Ovary (tissue), 9 donors: ENCODE data around the gene SYNGR2. TPM values are rescaled to one million over a fixed set of nuclear protein-coding genes. Genes with fewer than 3 reads are reported as not detected.

ENCODE experiments used
- DNase-seq, 5 donors: peaks; one replicate each; pipeline ENCODE4 v3.0.0-alpha.2; 2019 to 2020
- H3K27ac ChIP-seq, 2 donors: fragments of 200-600 bp; one replicate each; pipeline versions ENCODE4 v1.5.1 to v1.8.0; 2019 to 2022
- H3K27me3 ChIP-seq: fragments of 200-600 bp; one replicate; pipeline ENCODE4 v1.8.0; 2022
- H3K36me3 ChIP-seq: fragments of 200-600 bp; sonication (generic); one replicate; pipeline ENCODE4 v1.5.1; 2019
- H3K4me1 ChIP-seq: one replicate; pipeline ENCODE4 v1.8.1; 2013; ENCODE audit warnings: mild to moderate bottlenecking, moderate library complexity; ENCODE audit not compliant: insufficient read depth
- H3K4me3 ChIP-seq: fragments of 200-600 bp; sonication (generic); one replicate; pipeline ENCODE4 v1.5.1; 2017
- H3K9me3 ChIP-seq, 2 donors: fragments of 200-600 bp in 1 of 2; sonication (generic) in 1 of 2; one replicate each; pipeline versions ENCODE4 v1.5.1 to v1.8.1; 2013 to 2019; ENCODE audit warnings: mild to moderate bottlenecking in 1 of 2, moderate library complexity in 1 of 2
- CTCF ChIP-seq, 3 donors: fragments of 450-650 bp in 2 of 3; fragments of 200-600 bp in 1 of 3; IDR thresholded peaks; one replicate each; pipeline versions ENCODE4 v1.5.1 to v1.8.0; 2016 to 2022; ENCODE audit warnings: antibody characterized with exemption in 3 of 3, mild to moderate bottlenecking in 1 of 3
- EP300 ChIP-seq: sonication (generic); formaldehyde crosslinking; IDR thresholded peaks from one replicate; pipeline ENCODE4 v1.6.1; 2017; ENCODE audit warnings: antibody characterized with exemption
- POLR2A ChIP-seq: fragments of 450-650 bp; IDR thresholded peaks from one replicate; pipeline ENCODE4 v1.6.1; 2017; ENCODE audit warnings: antibody characterized with exemption, mild to moderate bottlenecking, moderate library complexity
- WGBS, 3 donors: extraction: QIAGEN DNeasy Blood & Tissue Kit in 1 of 3; methylation state at CpG; one replicate each; pipeline versions ENCODE4 v1.1.5 to v1.1.7; 2013 to 2017; 5-methylcytosine and 5-hydroxymethylcytosine counted together
- intact Hi-C, 4 donors: fragments of 100-400 bp; cut with DNase I; formaldehyde crosslinking; loops; one replicate each; pipeline versions ENCODE4 v1.11.0 to v1.15.1; 2022 to 2023
- polyA plus RNA-seq, 2 donors: library from polyadenylated mRNA; stranded (reverse); fragments of 200-250 nt in 1 of 2; fragments of 350-450 nt in 1 of 2; fragmentation: Illumina TruSeq in 1 of 2; extraction: RNeasy Lipid Tissue Mini Kit (QIAGEN cat#74804) in 1 of 2; gene quantifications; one replicate each; pipeline ENCODE4 v1.2.3, GENCODE V29; 2013 to 2014
- total RNA-seq, 7 donors: library from RNA; depleted of rRNA in 2 of 7; stranded (reverse); fragments of >200 nt in 2 of 7; fragmentation: NEBNext Ultra II Directional in 3 of 7; extraction: Animal tissue kit (Norgen Biotek cat#: 25700) in 3 of 7; gene quantifications; one replicate each; pipeline versions ENCODE4 v1.1.0 to v1.2.4, GENCODE V29; 2016 to 2023
- donor health status: DM: no; HTN: no; CAD: no; lungs with moderate emphysema.
- donor health status: DM: no; HTN: no; CAD: no.
- donor health status: Bipolar disorder and iron deficiency.
- donor health status: DM: yes; HTN: yes; CAD: no.
- donor health status: DM: no; HTN: no; CAD: no.
- donor health status: DM: yes; HTN: yes; CAD: no.

SYNGR2 gene
- total and polyA plus RNA-seq, 9 donors: 11.9 to 88.7 (median 45.8) TPM

GRCh38 chr17:78186692-78187595, 18.6 kb downstream of the SYNGR2 start, which contains the start of the genes AFMID and TK1:
Gene AFMID (plus strand): TSS chr17:78187362. CDS start chr17:78187371, 9 bp downstream.
Gene TK1 (minus strand): TSS chr17:78187052. CDS start chr17:78186994, 58 bp downstream.
- Histone ChIP-seq H3K36me3 (no peaks in the 10 kb centered on the region), H3K4me1 (peaks cover 7% of the 10 kb centered on the region), H3K4me3 (peak within 1 kb of the TSS; percentile 38), H3K27ac (peak within 1 kb of the TSS; percentile 11 to 40), H3K27me3 (no peaks in the 10 kb centered on the region), H3K9me3 (no peaks in the 10 kb centered on the region)
- intact Hi-C loops: loop anchor here in 1 of 4 donors (5.0 kb wide), 1 partner anchor 230 kb away; the partner anchor contains the start of gene TNRC6C
- DNase-seq: peak; percentile 97 to 100 (median 98)
- peak; percentile 94 to 96 (median 96) for TF ChIP-seq CTCF (IDR thresholded peaks at IDR 0.05)
- peak; percentile 38 for TF ChIP-seq POLR2A
- no peak for TF ChIP-seq EP300
- whole genome bisulfite sequencing, 3 donors: 4 to 5% (median 4%) methylated on average over 54 to 57 of the region's 57 CpGs

GRCh38 chr17:78196716-78197115, 28.3 kb downstream of the SYNGR2 start:
- H3K27ac ChIP-seq: no peak overlapping the region
- WGBS, 3 donors: 68 to 90% (median 87%) methylated on average over 5 of the region's 5 CpGs
- H3K4me1 ChIP-seq: no peaks in the 10 kb centered on the region
- intact Hi-C loops: no loop called here
- no peaks in the 10 kb centered on the region for H3K9me3 ChIP-seq
- TF ChIP-seq POLR2A: no peak
- no peak for TF ChIP-seq CTCF (IDR thresholded peaks at IDR 0.05)
- TF ChIP-seq EP300: no peak
- H3K36me3 ChIP-seq: no peaks in the 10 kb centered on the region
- H3K27me3 ChIP-seq: no peaks in the 10 kb centered on the region
- H3K4me3 ChIP-seq: no peak overlapping the region
- DNase-seq: no peak

- H3K27ac ChIP-seq: no peak overlapping the region
- 83 to 89% (median 87%) methylated on average over 9 of the region's 9 CpGs for WGBS, 3 donors
These were observed 28.9 kb downstream of the SYNGR2 start for GRCh38 chr17:78197147-78197832.

More at GRCh38 chr17:78197147-78197832, 28.9 kb downstream of the SYNGR2 start:
- Histone ChIP-seq H3K36me3 (no peaks in the 10 kb centered on the region), H3K9me3 (no peaks in the 10 kb centered on the region), H3K4me3 (no peak overlapping the region), H3K27me3 (no peaks in the 10 kb centered on the region), H3K4me1 (no peaks in the 10 kb centered on the region)
- no peak for TF ChIP-seq POLR2A
- no peak for TF ChIP-seq CTCF (IDR thresholded peaks at IDR 0.05)
- TF ChIP-seq EP300: no peak
- DNase-seq: no peak
- intact Hi-C loops: no loop called here
